Myometrial cell (primary cell): Measurements from ENCODE around the gene GZMH. TPM values are rescaled to one million over a fixed set of nuclear protein-coding genes. Genes with fewer than 3 reads are reported as not detected.

Experiments
- total RNA-seq: library from RNA; depleted of rRNA; stranded (reverse); fragments of >200 nt; gene quantifications from 2 replicates; pipeline ENCODE4 v1.2.3, GENCODE V29; 2015

The GZMH gene
- total RNA-seq = not detected in 2 replicates

GRCh38 chr14:24609655-24610344 is at the start of gene GZMH:
Gene GZMH (minus strand): TSS chr14:24609685. CDS start chr14:24609613, 72 bp downstream.

GRCh38 chr14:24634158-24634557 is 24.7 kb upstream of the GZMH start, which contains the start of gene GZMB:
Gene GZMB (minus strand): TSS chr14:24634190. CDS start chr14:24634160, 30 bp downstream.

GRCh38 chr14:24576182-24576581 is 33.3 kb downstream of the GZMH start, which contains the start of gene CTSG:
Gene CTSG (minus strand): TSS chr14:24576250. CDS start chr14:24576223, 27 bp downstream.

Other genes with a start within 250 kb of the GZMH start
- gene NFATC4, start 241.5 kb downstream of the GZMH start, total RNA-seq = 27.8 and 35.7 TPM in 2 replicates
- 11.9 and 12.1 TPM in 2 replicates for gene NYNRIN, start 210.7 kb downstream of the GZMH start, total RNA-seq
- gene CBLN3, start 180.0 kb downstream of the GZMH start, total RNA-seq = 2.8 and 4.6 TPM in 2 replicates
- 39.5 and 41.8 TPM in 2 replicates for gene KHNYN, start 179.7 kb downstream of the GZMH start, total RNA-seq
- 18.1 and 32.9 TPM in 2 replicates for gene SDR39U1, start 166.9 kb downstream of the GZMH start, total RNA-seq
- gene CMA1, start 101.4 kb downstream of the GZMH start, total RNA-seq = not detected in 2 replicates
- gene CTSG, start 33.4 kb downstream of the GZMH start, total RNA-seq = not detected in 2 replicates
- not detected in 2 replicates for gene GZMB, start 24.5 kb upstream of the GZMH start, total RNA-seq